GM18868 (cell line): ENCODE data around the gene RPS18.
A peak's percentile ranks its signal among the peaks of the same experiment; 100 is the strongest.
"Not testable (repeated sequence)": the region's sequence is repeated elsewhere in the genome, so short reads cannot be mapped to it uniquely, and the experiment has no call there.

Source experiments
- ATAC-seq: cut with Tn5 transposase; IDR thresholded peaks from one replicate; pipeline ENCODE4 v1.9.1; 2021; ENCODE audit warnings: mild to moderate bottlenecking, moderate library complexity; ENCODE audit not compliant: unreplicated experiment

The RPS18 gene

DNA sequence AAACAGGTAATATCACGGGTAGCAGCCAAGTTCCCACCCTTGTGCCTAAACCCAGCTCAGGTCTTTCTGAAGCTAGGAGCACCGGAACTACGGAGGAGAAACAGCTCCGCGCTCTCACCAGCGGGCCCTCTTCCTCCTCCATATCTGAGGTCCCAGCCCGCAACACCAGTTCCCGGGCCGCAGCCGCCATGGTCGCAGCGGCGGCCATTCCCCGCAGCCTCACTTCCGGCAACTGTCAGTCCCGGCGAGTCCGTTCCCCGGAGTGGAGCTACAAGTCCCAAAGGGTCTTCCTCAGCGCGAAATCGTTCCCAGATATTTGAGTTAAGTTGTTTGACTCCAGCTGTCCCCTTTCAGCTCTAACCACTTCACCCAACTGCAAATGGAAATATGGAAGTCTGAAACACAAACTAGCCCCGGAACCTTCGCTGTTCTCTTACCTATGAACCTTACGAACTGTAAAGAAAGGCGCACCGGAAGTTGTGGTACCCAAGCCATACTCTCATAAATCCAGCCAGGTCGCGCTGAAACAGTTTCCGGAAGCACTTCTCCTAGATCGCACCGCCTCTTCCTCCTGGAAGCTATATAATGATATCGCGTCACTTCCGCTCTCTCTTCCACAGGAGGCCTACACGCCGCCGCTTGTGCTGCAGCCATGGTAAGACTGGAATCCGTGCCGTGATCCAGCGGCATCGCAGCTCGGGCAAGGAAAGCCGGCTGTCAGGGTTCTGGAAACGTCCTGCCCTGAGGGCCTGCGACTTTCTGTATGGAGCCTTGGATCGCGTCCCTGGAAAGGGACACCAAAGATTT lies at the start of gene RPS18, which contains the start of gene VPS52:
TSS of gene RPS18 (plus strand) at position 608 of the 807 bp plus-strand sequence. CDS start at position 653, 45 bp downstream.
TSS of gene VPS52 (minus strand) at position 409 of the 807 bp plus-strand sequence. CDS start at position 208, 201 bp downstream.
- ATAC-seq: peak; percentile 85

DNA sequence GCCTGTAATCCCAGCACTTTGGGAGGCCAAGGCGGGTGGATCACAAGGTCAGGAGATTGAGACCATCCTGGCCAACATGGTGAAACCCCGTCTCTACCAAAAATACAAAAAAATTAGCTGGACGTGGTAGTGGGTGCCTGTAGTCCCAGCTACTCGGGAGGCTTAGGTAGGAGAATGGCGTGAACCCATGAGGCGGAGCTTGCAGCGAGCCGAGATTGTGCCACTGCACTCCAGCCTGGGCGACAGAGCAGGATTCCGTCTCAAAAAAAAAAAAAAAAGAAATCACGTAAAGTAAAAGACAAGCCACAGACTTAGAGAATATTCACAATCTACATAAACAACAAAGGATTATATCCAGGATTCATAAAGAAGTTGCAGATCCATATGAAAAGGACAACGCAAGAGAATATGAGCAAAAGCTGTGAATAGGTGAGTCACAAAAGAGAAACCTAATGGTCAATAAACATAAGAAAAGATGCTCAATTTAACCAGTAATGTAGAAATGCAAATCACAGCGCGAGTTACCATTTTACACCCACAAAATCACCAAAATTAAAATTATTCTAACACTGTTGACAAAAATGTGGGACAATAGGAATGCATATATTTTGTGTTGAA lies 45.3 kb upstream of the RPS18 start:
- not testable (repeated sequence) for ATAC-seq

DNA sequence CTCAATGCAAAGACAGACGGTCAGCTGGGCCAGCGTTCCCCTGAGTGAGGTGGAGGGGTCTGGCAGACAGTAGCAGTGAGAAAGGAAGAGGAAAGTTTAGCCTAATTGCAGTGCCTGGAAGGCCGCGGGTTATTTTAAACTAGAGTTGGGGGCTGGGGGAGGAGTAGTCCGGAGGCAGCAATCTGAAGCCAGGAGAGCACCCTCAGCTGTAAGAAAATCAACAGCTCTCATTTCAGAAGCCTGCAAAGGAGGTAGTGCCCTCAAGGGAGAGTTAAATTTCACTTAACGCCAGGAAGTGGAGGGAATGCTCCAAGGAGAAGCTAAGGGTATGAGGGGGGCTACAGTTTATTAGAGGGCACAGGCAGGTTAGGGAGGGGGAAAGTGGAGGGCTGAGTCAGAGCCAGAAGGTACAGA lies 36.6 kb upstream of the RPS18 start:
- ATAC-seq: no peak

DNA sequence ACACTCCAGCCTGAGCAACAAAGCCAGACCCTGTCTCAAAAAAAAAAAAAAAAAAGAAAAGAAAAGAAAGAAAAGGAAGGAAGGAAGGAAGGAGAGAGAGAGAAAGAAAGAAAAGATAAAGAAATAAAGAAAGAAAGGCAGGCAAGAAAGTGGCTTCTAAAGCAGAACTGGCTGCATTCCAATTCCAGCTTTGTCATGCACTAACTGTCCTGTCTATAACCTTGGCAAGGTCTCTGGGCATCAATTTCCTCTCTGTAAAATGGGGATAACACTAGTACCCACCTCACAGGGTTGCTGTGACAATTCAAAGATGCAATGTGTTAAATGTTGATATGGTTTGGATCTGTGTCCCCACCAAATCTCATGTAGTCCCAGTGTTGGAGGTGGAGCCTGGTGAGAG lies 35.5 kb upstream of the RPS18 start:
- no peak for ATAC-seq

DNA sequence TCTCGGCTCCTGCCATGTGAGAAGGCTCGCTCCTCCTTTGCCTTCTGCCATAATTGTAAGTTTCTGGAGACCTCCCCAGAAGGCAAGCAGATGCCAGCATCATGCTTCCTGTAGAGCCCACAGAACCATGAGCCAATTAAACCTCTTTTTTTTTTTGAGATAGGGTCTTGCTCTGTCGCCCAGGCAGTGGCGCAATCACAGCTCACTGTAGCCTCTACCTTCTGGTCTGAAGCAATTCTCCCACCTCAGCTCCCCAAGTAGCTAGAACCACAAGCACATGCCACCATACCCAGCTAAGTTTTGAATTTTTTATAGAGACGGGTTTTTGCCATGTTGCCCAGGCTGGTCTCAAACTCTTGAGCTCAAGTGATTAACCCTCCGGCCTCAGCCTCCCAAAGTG lies 35.0 kb upstream of the RPS18 start:
- no peak for ATAC-seq

DNA sequence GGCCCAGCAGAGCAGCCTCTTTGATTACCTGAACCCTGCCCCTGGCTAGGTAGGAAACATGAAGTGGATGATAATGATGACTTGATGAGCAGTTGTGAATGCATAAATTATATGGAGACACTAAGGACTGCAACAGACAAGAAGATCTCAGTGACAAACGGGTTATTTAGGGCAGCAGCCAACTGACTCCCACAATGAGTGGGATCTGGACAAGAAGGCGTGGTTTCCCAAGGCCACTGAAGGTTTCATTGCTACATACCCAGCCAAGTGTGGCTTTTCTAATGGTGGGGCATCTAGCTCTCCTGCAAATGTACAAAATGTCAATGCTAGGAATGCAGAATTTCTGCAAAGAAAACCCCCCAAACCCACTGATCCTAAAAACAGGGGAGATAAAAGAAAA lies 34.1 kb upstream of the RPS18 start:
- no peak for ATAC-seq

DNA sequence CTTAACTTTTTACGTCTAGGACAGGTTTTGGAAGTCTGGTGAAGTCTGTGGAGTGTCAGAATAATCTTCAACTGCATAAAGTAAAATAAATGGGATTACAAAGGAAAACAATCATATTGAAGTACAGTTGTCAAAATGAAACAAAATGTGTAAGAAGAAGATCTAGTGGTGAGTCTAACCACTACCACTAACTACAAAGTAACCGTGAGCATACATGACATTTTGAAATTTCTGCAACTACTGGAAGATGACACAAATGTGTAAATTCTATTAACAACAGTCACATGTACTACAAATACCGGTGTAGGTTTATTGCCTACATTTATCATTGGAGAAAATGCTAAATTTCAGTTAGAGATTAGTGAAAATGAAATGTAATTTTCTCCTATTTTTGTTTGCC lies 29.9 kb upstream of the RPS18 start:
- ATAC-seq: no peak

DNA sequence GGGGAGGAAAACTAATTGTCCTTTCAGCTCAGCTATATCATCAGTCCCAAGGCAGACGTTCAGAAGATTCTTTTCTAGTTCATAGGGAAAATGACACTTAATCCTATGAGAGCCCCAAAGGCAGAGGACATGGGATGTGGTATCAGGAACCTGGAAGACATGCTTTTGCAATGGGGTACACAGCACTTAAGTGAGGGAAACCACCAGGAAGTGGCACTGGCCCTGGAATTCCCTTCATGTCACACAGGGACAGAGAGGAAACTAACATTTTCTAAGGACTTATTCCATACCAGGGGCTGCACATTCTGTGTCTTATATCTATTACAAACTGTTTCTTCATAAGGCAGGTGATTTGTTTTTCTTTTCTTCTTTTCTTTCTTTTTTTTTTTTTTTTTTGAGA lies 28.4 kb upstream of the RPS18 start:
- ATAC-seq: no peak

DNA sequence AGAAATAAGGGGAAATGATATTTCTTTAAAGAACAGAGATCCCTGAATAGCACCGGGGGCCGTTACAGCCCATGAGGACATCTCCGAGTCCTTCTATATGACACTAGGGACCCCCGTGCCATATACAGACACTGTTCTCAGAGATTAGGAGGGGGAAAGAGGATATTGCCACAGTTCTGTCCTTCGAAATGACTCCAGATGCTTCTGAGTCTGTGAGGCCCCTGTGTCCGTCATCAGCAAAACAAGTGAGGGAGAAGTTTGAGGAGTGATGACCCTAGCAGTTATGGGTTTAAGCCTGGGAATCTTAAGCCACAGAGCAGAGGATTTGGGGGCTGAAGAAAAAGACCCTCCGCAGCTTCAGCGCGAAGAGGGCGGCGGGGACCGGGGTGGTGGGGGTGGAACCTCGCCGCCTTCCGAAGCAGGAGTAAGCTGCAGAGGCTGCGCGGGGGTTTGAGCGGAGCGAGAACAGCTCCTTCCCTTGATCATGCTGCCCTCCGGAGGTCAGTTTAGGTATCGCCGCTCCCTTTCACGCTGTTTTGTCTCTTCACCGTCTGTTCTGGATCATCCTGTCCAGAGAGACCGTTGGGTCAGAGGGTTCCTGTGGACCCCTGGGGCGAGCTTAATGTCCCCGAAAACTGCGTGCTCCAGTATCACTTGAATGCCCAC lies 23.8 kb upstream of the RPS18 start:
- peak; percentile 35 for ATAC-seq

DNA sequence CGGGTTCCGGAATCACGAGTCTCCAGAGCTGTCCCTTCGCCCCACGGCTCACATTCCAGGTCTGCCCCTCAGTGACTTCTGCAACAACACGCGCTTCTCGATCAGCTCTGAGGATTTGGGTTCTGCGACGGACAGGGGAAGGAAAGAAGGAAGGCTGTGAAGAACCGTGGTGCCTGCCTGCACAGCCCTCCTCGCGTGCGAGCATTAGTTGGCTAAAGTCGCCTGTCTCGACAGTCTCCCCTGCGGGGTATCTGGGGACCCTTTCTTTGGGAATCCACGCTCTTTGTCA lies 23.3 kb upstream of the RPS18 start:
- peak; percentile 2 for ATAC-seq

DNA sequence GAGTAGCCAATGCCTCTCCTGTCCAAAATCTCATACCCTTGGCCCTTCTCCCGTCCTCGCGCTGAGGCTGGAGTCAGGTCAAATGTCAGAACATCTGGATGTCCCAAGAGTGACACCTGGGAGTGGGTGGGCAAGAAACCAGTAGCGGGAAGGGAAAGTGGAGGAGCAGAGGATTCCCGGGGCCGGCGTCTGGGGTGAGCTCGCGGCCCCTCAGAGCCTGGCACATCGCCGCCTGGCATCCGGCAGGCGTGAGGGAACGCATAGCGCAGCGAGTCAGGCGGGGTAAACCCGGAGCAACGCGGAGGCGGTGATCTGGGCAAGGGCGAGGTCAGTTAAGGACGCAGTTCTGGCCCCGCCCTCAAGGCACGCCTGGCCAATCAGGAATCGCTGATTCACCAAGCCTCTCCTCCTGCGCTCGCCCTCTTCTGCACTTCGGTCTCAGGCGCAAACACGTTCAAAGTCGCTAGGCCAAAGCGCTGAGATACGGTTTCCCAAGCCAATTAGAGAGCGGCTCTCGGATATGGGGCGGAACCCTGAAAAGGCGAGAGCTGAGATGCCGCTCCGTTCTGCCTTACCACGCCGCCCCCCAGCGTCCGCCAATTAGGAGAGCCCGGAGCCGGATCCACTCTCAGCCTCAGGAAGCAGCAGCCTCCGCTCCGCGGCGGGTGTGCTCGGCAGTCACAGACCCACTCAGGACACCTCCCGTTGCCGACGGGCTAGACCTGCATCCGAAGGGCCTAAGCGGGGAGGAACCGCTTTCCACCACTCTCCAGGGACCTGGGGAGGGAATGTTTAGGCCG lies 22.7 kb upstream of the RPS18 start:
- peak; percentile 87 for ATAC-seq

DNA sequence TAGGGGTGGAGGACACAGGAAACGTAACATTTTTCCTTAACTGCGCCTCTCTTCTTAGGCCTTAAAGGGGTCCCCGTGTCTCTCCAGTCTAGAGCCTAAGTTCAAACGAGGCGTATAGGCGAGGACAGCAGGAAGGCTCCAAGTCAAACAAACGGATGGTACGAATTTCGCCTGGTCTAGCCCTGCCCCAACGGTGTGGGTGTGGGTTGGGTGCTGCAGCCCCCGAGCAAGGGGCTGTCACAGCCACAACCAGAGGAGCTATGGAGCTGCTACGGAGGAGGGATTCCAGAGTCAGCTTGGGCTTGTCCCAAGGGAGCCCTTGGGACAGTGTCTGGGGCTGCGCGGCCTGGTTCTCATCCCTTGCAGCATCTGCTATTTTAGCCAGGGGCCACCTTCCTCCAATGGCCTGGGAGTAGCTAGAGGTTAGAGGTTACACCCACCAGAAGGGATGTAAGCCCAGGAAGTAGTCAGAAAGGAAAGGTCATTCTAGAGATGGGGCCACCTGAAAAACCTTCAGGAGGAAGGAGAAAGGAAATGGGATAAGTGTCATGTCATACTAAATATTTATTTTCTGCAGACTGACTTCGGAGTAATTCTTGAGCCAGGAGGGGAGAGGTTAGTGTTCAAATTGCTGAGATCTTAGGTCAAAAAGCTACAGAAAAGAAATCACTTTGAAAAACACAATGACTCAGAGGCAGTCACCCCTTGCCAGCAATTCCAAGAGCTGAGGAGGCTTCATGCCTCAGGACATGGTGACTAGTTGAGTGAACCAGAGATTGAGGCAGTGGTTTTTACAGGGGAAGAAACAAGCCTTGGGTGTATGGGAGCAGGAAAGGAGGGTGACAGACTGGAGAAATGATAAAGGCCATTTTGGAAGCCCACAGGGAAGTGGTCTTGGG lies 21.9 kb upstream of the RPS18 start:
- ATAC-seq: no peak

DNA sequence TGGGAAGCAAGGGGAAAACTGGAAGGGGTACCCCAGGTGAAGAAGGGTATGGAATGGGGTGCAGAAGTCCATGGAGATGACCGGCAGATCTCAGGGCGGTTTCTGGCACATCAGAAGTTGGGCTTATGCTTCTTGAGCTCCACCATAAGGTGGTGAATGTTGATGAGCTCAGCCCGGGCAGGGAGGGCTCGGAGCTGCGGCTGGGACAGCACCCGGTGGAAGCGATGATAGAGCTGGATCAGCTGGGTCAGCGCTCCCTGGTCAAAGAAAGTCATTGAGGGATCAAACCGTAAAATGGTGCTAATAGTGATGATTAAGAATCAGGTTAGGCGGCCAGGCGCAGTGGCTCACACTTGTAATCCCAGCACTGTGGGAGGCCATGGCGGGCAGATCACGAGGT lies 21.1 kb upstream of the RPS18 start:
- ATAC-seq: no peak

DNA sequence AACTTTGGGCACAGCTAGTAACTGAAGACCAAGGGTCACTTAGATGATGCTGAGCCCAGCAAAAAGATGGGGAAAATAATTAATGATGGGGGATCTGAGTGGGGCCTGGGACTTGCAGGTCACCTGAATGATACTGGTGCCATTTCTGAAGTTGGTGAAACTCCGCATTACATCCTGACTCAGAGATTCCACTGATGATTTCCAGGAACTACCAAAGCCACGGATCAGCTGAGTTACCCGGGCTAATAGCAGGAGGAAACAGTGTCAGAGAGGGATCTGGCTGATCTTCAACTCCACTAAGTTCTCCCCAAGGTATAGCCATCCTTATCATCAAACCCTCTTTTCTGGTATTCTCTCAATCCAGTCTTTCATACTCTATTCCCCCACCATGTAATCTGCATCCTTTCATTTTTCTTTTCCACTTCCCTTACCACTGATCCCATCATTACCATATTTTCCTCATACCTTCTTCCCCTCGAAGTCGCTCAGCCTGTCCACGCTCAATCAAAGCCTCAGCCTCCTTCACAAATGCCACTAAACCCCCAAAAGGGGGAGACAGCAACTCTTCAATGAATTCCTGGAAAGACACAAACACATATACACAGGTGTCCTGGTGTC lies 20.4 kb upstream of the RPS18 start:
- no peak for ATAC-seq

DNA sequence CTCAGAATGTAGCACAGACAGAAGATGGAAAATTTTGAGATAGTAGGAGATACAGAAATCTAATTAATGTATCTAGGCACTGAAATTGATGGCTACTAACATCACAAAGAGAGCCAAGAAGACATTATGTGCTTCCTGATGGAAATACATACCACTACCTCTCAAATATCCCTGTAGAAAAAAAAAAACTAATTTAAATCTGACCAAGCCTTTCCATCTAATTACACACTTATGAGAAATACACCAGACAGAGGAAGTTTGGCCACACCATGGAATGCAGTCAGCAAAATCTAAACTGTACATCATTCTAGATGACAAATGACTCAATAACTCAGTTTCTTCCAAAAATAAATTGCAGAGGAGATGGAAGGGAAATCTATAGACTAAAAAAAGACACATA lies 19.1 kb upstream of the RPS18 start:
- no peak for ATAC-seq

DNA sequence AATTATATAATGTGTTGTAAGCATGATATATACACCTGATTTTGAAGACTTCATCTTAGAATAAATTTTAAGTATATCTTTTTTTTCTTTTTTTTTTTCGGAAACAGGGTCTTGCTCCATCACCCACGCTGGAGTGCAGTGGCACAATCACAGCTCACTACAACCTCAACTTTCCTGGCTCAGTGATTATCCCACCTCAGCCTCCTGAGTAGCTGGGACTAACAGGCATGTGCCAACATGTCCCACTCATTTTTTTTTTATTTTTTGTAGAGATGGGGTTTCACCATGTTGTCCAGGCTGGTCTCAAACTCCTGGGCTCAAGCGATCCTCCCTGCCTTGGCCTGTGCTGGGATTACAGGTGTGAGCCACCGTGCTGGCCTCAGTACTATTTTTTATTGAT lies 17.3 kb upstream of the RPS18 start:
- no peak for ATAC-seq

DNA sequence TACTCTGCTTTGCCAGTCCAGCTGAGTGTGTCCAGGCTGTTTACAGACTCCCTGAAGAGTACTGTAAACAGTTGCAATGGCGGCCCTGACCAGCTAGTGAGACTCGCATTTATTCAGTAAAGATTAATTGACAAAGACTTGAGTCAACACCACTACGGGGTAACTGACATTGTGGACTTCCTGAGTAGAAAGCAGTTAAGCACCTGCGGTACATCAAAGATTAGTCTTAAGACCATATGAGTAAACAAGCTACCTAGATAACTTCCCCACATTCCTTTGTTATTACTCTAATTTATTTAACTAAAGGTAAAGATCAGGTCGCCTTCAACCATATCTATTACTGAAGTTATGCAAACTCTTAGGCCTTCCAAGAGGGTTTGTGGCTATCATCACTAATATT lies 12.8 kb upstream of the RPS18 start:
- ATAC-seq: no peak

DNA sequence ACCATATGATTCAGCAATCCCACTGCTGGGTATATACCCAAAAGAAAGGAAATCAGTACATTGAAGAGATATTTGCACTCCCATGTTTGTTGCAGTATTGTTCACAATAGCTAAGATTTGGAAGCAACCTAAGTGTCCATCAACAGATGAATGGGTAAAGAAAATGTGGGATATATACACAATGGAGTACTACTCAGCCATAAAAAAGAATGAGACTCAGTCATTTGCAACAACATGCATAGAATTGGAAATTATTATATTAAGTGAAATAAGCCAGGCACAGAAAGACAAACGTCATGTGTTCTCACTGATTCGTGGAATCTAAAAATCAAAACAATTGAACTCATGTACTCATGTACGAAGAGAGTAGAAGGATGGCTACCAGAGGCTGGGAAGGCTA lies 9.4 kb upstream of the RPS18 start:
- not testable (repeated sequence) for ATAC-seq

DNA sequence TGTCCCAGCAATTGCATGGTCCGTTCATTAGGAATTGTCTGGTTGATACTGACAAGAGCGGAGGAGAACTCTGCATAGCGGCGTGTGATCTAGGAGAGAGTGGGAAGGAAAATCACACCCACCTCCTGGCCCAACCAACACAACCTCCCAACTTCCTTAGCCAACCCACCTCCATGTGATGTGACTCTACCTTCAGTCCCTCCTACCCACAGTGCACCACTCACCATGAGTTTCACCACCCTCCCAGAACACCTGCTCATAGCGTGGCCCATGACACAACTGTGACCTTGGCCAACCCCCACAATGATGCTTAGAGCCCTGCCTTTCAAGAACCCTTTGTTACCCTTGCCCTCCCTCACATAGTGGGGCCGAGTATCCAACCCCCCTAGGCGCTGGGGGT lies 7.9 kb upstream of the RPS18 start:
- ATAC-seq: no peak

DNA sequence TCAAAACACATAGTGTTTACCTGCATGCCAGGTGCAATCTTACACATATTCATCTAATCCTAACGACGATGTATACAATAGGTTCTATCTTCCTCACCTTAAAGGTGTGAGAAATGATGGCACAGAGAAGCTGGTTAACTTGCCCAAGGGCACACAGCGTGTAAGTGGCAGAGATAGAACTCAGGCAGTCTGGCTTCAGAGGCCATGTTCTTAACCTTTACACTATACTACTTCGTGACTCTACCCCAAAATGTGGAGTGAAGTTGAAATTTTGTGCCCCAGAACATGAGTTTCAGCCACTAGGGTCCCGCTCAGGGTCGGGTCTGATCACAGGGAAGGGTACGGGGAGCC lies 783 bp upstream of the RPS18 start:
- ATAC-seq: no peak
